Stimulated activated CD8-positive, alpha-beta memory T cell treated with anti-CD3 and anti-CD28 coated beads, Interleukin-2, amount 100 ng/mL, for 1 hour (primary cell): ENCODE measurements around the gene C1orf167.
A peak's percentile ranks its signal among the peaks of the same experiment; 100 is the strongest.

Source experiments
- DNase-seq, 2 donors: peaks; one replicate each; pipeline ENCODE4 v3.0.0-alpha.2; 2020; ENCODE audit warnings: low read depth in 2 of 2

The C1orf167 gene

DNA sequence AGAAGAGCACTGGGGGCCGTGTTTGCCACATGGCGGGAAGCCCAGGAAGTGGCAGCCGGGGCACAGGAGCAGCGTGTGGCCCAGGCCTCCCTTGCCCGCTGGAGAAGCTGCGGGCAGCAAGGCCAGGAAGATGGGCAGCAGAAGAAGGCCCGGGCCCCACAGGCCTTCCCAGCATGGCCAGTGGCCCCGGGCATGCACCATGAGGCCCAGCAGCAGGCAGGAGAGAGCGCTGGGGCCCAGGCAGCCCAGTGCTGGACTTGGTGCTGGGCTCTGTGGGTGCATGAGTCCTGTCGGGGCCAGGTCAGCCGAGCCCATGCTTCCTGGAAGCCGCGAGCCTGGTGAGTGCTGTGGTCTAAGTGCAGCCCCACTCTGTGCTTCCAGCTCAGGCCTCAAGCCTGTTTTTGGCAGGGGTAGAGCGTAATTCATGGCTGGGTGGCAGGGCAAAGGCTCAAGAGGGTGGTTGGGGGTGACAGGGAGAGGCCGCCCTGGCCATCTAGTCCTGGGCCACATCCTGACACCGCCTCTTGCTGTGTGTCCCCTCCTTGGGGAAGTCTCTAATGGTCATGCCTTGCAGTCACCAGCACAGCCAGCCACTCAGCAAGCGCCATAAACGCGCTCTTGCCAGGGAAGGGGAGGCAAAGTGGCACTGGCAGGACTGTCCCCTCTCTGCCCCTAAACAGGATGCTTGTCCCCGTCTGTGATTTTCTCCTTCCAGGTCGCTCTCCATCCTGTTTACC is 22.4 kb downstream of the C1orf167 start:
- no peak for DNase-seq

GRCh38 chr1:11784993-11785769 is 23.2 kb downstream of the C1orf167 start:
- DNase-seq, result peak in 1 of 2 donors; percentile 24

GRCh38 chr1:11786168-11786567 is 24.2 kb downstream of the C1orf167 start:
- no peak for DNase-seq

GRCh38 chr1:11787251-11787803 is 25.3 kb downstream of the C1orf167 start:
- DNase-seq, result no peak

DNA sequence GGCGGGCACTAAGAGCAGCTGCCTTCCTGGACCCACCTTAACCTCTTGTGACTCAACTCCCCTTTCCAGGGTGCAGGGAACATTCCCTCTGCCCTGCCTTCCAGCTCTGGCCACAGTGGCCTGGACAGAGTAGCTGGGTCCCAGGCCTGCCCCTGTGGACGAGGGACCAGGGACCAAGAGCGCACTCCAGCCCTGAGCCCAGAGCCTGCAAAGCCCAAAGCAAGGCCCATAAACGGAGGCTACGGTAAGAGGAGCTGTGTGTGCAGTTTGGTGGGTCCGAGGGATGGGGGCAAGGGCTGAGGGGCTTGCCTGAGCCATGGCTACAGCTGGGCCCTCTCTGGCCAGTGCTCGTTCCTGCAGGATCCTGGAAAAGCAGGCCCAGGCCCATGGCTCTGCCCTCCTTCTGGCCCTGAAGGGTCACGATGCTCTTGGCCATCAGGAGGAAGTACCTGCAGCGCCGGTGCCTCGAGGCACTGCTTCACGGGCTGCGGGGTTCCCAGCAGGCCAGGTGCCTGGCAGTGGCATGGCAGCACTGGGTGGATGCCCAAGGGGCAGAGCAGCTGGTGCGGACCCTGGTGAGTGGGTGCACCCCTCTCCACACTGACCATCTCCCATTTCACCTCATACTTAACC is 25.9 kb downstream of the C1orf167 start:
- no peak for DNase-seq

DNA sequence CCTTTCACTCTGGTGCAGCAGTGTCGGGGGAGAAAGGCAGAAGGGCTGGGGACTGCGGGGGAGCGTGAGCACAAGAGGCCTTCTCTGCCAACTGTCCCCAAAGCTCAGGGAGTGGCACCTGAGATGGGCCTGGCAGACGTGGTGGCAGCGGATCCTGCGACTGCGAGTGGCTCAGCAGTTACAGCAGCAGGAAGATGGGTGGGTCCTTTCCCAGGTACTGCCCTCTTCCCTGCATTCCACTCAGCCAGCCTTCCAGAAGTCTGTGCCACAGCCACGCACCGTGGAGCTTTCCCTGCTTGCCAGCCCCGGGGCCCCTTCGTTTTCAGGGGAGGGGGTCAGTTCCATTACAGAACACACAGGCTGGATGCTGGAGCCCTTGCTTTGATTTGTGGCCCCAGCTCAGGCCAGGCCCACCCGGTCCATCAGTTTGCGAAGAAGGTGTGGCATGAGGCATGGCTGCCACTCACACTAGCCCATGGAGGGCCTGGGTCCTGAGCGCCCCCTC is 26.6 kb downstream of the C1orf167 start:
- no peak for DNase-seq

GRCh38 chr1:11789126-11790067 is 27.4 kb downstream of the C1orf167 start:
- DNase-seq, result no peak

GRCh38 chr1:11790101-11790879 is 28.3 kb downstream of the C1orf167 start:
- no peak for DNase-seq

DNA sequence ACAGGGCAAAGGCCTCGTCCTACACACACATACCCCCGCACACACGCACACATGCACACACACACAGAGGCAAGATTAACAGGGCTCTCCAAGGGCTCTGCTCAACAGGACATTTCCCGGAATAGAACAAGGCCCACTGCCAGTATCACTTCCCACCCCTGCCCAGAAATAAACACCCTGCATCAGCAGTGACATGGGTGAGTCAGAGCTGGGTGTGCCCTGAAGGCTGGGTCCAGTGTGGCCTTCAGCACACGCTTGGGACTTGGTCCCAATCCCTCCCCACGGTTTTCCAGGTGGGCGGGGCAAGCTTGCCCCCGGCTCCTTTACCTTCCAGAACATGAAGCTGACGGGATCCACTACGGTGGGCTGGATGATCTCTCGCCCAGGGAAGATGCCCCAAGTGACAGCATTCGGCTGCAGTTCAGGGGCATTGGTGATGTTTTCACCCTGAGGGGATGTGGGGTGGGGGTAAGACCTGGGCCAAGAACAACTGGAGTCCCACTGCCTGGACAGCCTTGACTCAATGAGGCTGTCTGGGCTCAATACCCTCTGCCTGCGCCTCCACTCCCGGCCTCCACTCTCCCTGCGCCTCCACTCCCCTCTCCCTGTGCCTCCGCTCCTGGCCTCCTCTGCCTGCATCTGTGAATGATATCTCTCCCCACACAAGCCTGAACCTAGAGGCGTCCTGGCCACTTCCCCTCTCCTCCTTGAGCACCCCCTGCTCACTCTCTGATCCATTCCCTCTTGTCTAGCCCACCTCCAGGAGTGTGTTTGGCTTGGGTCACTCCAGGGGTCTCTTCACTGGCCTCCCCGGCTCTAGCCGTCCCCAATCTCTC is 29.1 kb downstream of the C1orf167 start:
- no peak for DNase-seq

- no peak for DNase-seq
Measured at GRCh38 chr1:11792106-11792505, 30.1 kb downstream of the C1orf167 start.

DNA sequence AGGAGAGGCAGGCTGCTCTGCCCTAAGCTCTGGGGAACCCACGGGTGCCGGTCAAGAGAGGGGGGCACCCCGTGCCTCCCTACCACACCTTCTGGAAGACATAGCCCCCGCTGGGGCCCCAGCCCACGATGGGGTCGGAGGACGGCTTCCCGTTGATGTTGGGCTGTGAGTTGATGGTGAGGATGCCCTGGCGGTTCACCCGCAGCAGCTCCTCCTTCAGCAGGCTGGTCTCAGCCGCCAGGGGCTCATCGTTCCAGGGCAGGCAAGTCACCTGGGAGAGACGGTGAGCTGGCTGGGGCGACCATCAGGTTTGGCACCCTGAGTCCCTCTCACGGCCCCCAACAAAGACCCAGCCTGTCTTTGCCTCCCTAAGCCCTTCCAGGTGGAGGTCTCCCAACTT is 31.8 kb downstream of the C1orf167 start:
- DNase-seq, result no peak

DNA sequence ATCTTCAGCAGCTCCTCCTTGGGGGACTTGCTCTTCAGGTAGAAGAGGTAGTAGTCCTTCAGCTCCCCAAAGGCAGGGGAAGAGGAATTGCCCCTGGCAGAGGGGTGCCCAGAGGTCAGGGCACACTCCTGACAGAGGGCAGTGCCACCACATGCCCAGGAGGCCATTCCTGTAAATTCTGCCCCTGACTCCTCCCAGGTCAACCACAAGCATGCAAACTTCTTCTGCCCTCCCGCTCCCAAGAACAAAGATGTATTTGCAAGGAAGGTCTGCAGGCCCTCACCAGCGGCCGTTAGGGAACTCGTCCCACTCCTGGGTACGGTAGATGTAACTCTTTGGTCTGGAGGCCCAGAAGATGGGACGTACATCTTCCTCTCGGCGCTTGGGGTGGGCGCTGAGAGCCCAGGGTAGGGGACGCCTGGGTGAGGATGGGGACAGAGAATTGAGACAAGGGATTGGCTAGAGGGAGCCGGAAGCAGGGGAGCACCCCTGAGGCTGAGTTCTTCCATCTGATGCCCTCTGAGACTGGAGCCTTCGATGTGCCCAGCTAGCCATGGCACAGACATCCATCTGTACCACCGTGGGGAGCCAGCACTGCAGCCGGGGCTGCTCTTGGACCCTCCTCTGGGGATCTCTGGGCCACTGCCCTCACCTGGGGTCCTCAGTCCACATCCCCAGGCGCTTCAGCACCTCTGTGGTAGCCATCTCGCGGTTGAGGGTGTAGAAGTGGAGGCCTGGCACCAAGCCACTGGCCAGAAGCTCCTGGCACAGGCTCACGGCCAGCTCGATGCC is 32.6 kb downstream of the C1orf167 start:
- no peak for DNase-seq

- no peak for DNase-seq
Measured at GRCh38 chr1:11795238-11795890, 33.4 kb downstream of the C1orf167 start.

- DNase-seq, result no peak
Measured at GRCh38 chr1:11796036-11796828, 34.2 kb downstream of the C1orf167 start.

- DNase-seq, result no peak
Measured at GRCh38 chr1:11797525-11798216, 35.7 kb downstream of the C1orf167 start.

DNA sequence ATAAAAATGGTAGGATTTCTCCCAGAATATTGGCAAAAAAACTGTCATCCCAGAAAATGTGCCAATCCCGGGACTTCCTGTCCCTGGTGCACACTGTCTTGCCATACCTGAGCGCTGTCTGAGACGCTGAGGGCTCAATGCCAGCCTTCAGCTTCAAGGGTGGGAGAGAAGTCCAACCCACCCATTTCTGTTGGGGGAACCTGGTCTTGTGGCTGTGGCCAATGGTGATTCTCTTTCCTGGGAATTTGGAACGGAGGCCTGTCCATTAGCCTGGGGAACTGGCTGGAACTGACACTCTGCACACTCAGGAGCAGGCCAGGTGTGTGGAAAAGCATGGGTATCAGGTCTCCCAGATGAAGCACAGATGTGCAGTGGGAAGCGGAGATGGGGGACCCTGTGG is 37.1 kb downstream of the C1orf167 start:
- DNase-seq, result no peak

GRCh38 chr1:11799896-11800295 is 37.9 kb downstream of the C1orf167 start:
- DNase-seq, result no peak
